ENCODE measurements around the gene NPIPB9.
"Not testable (repeated sequence)": the region's sequence is repeated elsewhere in the genome, so short reads cannot be mapped to it uniquely, and the experiment has no call there.

Gene NPIPB9

GRCh38 chr16:28751487-28751886 lies at the start of gene NPIPB9:
Gene NPIPB9, plus strand, starts transcription at chr16:28751787.
- H3K9me3 ChIP-seq (ENCODE audit: control insufficient read depth, insufficient read depth, low read depth, low read length); POLR2A ChIA-PET; H3K36me3 ChIP-seq (ENCODE audit: control insufficient read depth in 2 of 2, insufficient read depth in 1 of 2, low read length in 2 of 2); CTCF ChIA-PET; H3K27ac ChIP-seq (ENCODE audit: extremely low read depth, low read depth, low read length); H3K4me3 ChIP-seq (ENCODE audit: low read depth, low read length); H3K4me1 ChIP-seq (ENCODE audit: control insufficient read depth, insufficient read depth, low read length): not testable (repeated sequence)

GRCh38 chr16:28704246-28704645 lies 47.3 kb upstream of the NPIPB9 start:
- POLR2A ChIA-PET; H3K4me3 ChIP-seq (ENCODE audit: low read depth, low read length); H3K27ac ChIP-seq (ENCODE audit: extremely low read depth, low read depth, low read length); H3K36me3 ChIP-seq (ENCODE audit: control insufficient read depth in 2 of 2, insufficient read depth in 1 of 2, low read length in 2 of 2); H3K9me3 ChIP-seq (ENCODE audit: control insufficient read depth, insufficient read depth, low read depth, low read length); H3K4me1 ChIP-seq (ENCODE audit: control insufficient read depth, insufficient read depth, low read length); CTCF ChIA-PET: not testable (repeated sequence)

- H3K4me1 ChIP-seq (ENCODE audit: control insufficient read depth, insufficient read depth, low read length); H3K9me3 ChIP-seq (ENCODE audit: control insufficient read depth, insufficient read depth, low read depth, low read length); H3K36me3 ChIP-seq (ENCODE audit: control insufficient read depth in 2 of 2, insufficient read depth in 1 of 2, low read length in 2 of 2); CTCF ChIA-PET; POLR2A ChIA-PET; H3K27ac ChIP-seq (ENCODE audit: extremely low read depth, low read depth, low read length): not testable (repeated sequence)
- peak within 1 kb of the TSS; percentile 26 for H3K4me3 ChIP-seq (ENCODE audit: low read depth, low read length)
Measured at GRCh38 chr16:28711220-28712083, 40.1 kb upstream of the NPIPB9 start, which contains the start of gene EIF3C. Gene EIF3C, plus strand, starts transcription at chr16:28711464. Its CDS starts 223 bp downstream, at chr16:28711687.

- CTCF ChIA-PET; H3K9me3 ChIP-seq (ENCODE audit: control insufficient read depth, insufficient read depth, low read depth, low read length); POLR2A ChIA-PET; H3K4me1 ChIP-seq (ENCODE audit: control insufficient read depth, insufficient read depth, low read length); H3K4me3 ChIP-seq (ENCODE audit: low read depth, low read length); H3K27ac ChIP-seq (ENCODE audit: extremely low read depth, low read depth, low read length); H3K36me3 ChIP-seq (ENCODE audit: control insufficient read depth in 2 of 2, insufficient read depth in 1 of 2, low read length in 2 of 2): not testable (repeated sequence)
Measured at GRCh38 chr16:28722852-28723650, 28.5 kb upstream of the NPIPB9 start.

- H3K9me3 ChIP-seq (ENCODE audit: control insufficient read depth, insufficient read depth, low read depth, low read length), result not testable (repeated sequence)
Measured at GRCh38 chr16:28731253-28731652, 20.3 kb upstream of the NPIPB9 start.

GRCh38 chr16:28732455-28733124 lies 19.0 kb upstream of the NPIPB9 start:
- H3K9me3 ChIP-seq (ENCODE audit: control insufficient read depth, insufficient read depth, low read depth, low read length); CTCF ChIA-PET; POLR2A ChIA-PET; H3K4me1 ChIP-seq (ENCODE audit: control insufficient read depth, insufficient read depth, low read length); H3K27ac ChIP-seq (ENCODE audit: extremely low read depth, low read depth, low read length); H3K36me3 ChIP-seq (ENCODE audit: control insufficient read depth in 2 of 2, insufficient read depth in 1 of 2, low read length in 2 of 2); H3K4me3 ChIP-seq (ENCODE audit: low read depth, low read length): not testable (repeated sequence)

More at GRCh38 chr16:28731253-28731652, 20.3 kb upstream of the NPIPB9 start:
- CTCF ChIA-PET; H3K4me1 ChIP-seq (ENCODE audit: control insufficient read depth, insufficient read depth, low read length); H3K4me3 ChIP-seq (ENCODE audit: low read depth, low read length); H3K36me3 ChIP-seq (ENCODE audit: control insufficient read depth in 2 of 2, insufficient read depth in 1 of 2, low read length in 2 of 2); H3K27ac ChIP-seq (ENCODE audit: extremely low read depth, low read depth, low read length); POLR2A ChIA-PET: not testable (repeated sequence)

GRCh38 chr16:28739787-28740186 lies 11.8 kb upstream of the NPIPB9 start:
- H3K27ac ChIP-seq (ENCODE audit: extremely low read depth, low read depth, low read length), result not testable (repeated sequence)

GRCh38 chr16:28740631-28741030 lies 11.0 kb upstream of the NPIPB9 start:
- H3K4me3 ChIP-seq (ENCODE audit: low read depth, low read length); H3K36me3 ChIP-seq (ENCODE audit: control insufficient read depth in 2 of 2, insufficient read depth in 1 of 2, low read length in 2 of 2); H3K9me3 ChIP-seq (ENCODE audit: control insufficient read depth, insufficient read depth, low read depth, low read length); CTCF ChIA-PET; H3K4me1 ChIP-seq (ENCODE audit: control insufficient read depth, insufficient read depth, low read length); H3K27ac ChIP-seq (ENCODE audit: extremely low read depth, low read depth, low read length); POLR2A ChIA-PET: not testable (repeated sequence)

More at GRCh38 chr16:28739787-28740186, 11.8 kb upstream of the NPIPB9 start:
- CTCF ChIA-PET; H3K36me3 ChIP-seq (ENCODE audit: control insufficient read depth in 2 of 2, insufficient read depth in 1 of 2, low read length in 2 of 2); H3K4me3 ChIP-seq (ENCODE audit: low read depth, low read length); POLR2A ChIA-PET; H3K9me3 ChIP-seq (ENCODE audit: control insufficient read depth, insufficient read depth, low read depth, low read length); H3K4me1 ChIP-seq (ENCODE audit: control insufficient read depth, insufficient read depth, low read length): not testable (repeated sequence)

GRCh38 chr16:28741295-28741694 lies 10.3 kb upstream of the NPIPB9 start:
- CTCF ChIA-PET; H3K4me3 ChIP-seq (ENCODE audit: low read depth, low read length); H3K4me1 ChIP-seq (ENCODE audit: control insufficient read depth, insufficient read depth, low read length); POLR2A ChIA-PET; H3K27ac ChIP-seq (ENCODE audit: extremely low read depth, low read depth, low read length); H3K36me3 ChIP-seq (ENCODE audit: control insufficient read depth in 2 of 2, insufficient read depth in 1 of 2, low read length in 2 of 2); H3K9me3 ChIP-seq (ENCODE audit: control insufficient read depth, insufficient read depth, low read depth, low read length): not testable (repeated sequence)

- H3K4me3 ChIP-seq (ENCODE audit: low read depth, low read length); H3K4me1 ChIP-seq (ENCODE audit: control insufficient read depth, insufficient read depth, low read length); CTCF ChIA-PET; H3K9me3 ChIP-seq (ENCODE audit: control insufficient read depth, insufficient read depth, low read depth, low read length); H3K36me3 ChIP-seq (ENCODE audit: control insufficient read depth in 2 of 2, insufficient read depth in 1 of 2, low read length in 2 of 2); POLR2A ChIA-PET; H3K27ac ChIP-seq (ENCODE audit: extremely low read depth, low read depth, low read length): not testable (repeated sequence)
Measured at GRCh38 chr16:28746618-28747350, 4.8 kb upstream of the NPIPB9 start.
